OCI-M2 (cell line): ENCODE results near the gene TAF10.

Experiments
- DNase-seq: peaks from one replicate; lab custom pipeline; 2025; ENCODE audit not compliant: unreplicated experiment; lab: John Stamatoyannopoulos, UW

The TAF10 gene

GRCh38 chr11:6561288-6561687 is 50.7 kb downstream of the TAF10 start:
- DNase-seq, result no peak
